ENCODE results near the gene VWA5A.

Gene VWA5A, protein sequence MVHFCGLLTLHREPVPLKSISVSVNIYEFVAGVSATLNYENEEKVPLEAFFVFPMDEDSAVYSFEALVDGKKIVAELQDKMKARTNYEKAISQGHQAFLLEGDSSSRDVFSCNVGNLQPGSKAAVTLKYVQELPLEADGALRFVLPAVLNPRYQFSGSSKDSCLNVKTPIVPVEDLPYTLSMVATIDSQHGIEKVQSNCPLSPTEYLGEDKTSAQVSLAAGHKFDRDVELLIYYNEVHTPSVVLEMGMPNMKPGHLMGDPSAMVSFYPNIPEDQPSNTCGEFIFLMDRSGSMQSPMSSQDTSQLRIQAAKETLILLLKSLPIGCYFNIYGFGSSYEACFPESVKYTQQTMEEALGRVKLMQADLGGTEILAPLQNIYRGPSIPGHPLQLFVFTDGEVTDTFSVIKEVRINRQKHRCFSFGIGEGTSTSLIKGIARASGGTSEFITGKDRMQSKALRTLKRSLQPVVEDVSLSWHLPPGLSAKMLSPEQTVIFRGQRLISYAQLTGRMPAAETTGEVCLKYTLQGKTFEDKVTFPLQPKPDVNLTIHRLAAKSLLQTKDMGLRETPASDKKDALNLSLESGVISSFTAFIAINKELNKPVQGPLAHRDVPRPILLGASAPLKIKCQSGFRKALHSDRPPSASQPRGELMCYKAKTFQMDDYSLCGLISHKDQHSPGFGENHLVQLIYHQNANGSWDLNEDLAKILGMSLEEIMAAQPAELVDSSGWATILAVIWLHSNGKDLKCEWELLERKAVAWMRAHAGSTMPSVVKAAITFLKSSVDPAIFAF

DNA sequence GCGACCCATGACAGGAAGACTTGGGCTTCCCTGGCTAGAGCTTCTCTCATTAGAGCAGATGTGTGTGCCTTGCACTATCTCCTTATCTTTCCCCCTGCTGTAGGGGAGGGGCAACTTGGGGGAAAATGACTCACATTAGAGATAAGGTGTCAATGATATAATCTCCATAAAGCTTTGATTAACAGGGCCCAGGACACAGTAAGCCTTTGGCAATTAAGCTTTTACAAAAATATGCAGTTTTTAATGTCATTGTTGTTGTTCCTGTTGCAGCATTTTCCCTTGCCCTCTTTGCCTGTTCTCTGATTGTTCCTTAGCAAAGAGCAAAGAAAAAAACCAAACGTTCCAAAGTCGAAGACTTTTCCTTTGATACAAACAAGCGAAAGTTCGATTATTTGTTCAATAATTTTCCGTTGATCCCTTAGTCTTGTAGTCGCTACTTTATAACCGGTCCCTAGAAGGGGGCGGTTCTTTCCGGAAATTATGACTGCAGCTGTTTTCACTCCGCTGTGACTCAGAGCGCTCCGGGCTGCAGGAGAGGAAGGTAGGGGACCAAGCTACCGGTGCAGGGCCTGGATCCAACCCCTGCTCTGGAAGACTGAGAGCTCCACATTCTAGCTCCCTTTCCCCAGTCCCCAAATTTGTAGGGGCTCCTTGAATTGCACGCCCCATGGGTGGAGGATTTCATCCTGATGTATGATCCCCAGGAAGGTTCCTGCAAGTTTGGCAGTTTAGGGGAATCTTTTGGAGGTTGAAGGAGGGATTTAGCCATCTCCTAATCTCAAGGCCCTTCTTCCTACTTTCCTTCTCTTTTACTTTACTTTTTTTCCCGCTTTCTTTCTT, at the start of gene VWA5A:
VWA5A (plus strand) TSS at position 509 of the 840 bp plus-strand sequence. CDS start 2,062 bp downstream, outside the sequence.
- peak; percentile 79 to 83 for DNase-seq

DNA sequence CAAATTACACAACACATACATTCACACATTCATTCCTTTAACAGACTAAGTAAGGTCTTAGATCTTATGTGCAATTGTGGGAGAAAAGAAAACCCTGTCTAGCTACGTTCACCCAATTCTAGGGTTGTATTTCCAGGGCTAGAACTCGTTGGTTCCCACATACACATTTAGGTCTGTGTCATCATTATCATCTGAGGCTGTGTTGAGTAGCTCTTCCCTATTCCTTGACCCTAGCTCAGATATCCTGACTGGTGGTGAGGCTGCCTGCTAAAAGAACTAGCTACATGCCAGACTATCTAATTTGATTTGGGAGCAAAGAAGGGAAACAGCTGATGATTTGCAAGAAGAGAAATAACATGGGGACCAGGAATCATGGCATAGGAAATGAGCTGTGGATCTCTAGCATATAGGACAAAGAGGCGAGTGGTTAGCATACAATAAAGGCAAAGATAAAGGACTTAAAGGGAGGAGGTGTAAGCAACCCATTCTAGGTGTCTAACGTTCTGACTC, 46.6 kb upstream of the VWA5A start:
- DNase-seq = no peak

DNA sequence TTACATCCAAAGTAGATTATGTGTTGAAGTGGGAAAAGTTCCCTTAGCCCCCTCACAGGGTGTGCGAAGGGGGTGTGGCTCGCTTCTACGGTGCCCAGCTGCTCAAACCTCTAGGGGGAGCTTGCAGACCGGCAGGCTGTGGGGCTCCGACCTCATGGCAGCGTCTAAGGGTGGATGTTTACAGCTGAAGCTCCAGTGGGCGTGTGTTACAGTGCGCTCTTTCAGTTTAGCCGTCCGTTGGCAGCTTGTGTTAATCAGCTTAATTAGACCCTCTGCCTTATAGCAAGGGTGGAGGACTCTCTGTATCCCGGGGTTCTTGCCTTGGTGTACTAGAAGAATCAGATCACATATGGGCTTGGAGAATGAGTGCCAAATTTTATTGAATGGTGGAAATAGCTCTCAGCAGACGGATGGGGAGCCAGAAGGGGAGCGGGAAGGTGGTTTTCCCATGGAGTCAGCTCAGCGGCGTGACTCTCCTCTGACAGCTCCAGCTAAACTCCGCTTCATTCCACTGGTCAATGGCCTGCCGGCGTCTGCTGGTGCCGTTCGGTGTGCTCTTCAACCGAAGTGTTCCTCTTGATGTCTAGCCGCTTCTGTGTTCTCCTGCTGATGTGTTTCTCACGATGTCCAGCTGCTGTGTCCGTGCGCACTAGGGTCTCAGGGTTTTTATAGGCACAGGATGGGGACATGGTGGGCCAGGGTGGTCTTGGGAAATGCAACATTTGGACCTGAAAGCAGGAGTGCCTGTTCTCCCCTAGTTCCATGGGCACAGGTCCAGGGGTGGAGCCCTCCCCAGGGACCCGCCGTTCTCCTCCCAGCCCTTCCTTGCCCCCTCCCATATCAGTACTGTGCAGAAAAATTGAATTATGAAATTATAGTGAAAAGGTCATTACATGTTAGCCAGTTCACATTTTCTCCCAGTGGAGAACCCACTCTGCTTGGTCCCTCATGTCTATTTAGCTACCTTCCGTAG, 45.5 kb upstream of the VWA5A start:
- peak; percentile 73 to 77 for DNase-seq

DNA sequence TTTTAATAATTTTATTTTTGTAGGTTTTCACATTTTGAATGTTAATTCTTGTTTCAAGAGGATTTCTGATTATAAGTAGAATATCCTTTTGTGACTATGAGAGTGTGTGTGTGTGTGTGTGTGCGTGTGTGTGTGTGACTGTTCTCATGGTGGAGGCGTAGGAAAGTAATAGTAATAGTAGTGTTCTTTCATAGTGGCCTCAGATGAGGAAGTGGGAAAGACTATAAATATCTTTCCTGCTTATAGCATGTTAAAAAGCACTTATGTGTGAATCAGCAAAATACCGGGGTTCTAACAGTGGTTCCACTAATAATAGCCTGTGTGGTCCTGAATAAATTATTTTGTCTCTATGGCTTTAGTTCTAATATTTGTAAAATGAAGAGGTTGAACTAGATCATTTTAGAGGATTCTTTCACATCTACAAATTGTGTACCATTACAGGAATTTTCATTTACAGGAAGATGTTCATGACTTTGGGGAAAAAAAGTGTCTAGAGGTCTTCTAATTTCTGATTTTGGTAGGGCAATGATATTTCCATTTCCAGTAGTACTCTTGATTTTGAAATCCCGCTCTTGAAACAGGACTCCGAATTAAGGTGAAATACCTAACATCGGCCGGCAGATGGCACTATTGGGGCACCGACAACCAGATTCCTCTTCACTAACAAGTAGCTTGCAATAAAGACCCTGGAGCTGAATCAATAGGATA, 44.2 kb upstream of the VWA5A start:
- peak; percentile 74 to 80 for DNase-seq

DNA sequence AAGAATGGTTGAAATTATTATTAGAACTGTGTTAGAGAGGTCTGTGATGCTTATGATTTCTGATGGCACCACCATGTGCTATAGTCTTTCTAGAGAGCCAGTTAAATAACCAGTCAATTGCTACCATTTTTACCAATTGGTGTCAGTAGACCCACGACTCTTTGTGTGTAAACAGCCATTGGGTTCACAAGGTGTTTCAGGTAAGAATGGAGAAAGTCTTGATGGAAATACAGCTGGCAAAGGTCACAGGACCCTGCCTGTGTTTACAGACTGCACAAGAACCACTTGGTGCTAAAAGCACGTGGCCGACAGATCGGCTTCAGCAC, 43.7 kb upstream of the VWA5A start:
- DNase-seq = no peak

DNA sequence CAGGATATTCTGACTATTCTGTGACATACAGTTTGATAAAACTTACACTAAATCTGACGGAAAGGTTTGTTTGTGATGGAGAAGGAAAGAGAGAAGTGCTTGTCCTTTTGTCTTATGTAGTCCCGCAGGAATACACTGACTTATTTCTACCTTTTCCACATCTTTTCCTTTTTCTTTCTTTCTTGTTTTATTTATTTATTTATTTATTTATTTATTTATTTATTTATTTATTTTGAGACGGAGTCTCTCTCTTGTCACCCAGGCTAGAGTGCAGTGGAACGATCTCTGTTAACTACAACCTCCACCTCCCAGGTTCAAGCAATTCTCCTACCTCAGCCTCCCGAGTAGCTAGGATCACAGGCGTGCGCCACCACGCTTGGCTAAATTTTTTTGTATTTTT, 43.1 kb upstream of the VWA5A start:
- no peak for DNase-seq

DNA sequence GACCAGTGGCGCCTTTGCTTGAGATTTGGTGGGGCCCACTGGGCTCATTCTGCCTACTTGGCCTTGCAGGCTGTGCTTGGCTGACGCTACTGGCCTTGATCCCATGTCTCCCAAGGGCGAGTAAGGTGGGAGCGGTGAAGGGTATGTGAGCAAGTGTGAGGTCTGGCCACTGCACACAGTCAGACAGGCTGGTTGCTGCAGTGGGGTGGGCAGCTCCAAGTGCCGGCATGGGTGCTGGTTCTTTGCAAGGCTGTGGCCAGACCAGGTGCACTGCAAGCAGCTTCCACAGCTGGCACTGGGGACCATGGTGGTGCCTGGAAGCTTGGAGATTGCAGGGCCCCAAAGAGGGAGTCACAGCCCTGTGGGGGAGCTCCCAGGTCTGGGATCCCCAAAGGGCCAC, 40.7 kb upstream of the VWA5A start:
- no peak for DNase-seq

DNA sequence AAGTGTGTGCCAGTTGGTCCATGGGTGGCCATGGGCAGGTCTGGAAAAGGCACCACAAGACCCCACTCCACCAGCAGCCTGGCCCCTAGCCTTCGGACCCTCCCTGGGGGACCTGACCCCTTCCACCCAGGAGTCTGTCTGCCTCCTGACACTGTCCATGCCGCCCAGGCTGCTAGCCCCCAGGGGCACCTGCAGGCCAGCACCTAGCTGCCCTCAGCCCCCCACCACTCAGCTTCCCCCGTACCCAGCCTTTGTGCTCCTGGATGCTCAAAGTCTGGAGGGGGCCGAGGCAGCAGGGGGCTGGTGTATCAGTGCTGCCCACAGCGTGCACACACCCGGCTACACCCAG, 39.8 kb upstream of the VWA5A start:
- no peak for DNase-seq

DNA sequence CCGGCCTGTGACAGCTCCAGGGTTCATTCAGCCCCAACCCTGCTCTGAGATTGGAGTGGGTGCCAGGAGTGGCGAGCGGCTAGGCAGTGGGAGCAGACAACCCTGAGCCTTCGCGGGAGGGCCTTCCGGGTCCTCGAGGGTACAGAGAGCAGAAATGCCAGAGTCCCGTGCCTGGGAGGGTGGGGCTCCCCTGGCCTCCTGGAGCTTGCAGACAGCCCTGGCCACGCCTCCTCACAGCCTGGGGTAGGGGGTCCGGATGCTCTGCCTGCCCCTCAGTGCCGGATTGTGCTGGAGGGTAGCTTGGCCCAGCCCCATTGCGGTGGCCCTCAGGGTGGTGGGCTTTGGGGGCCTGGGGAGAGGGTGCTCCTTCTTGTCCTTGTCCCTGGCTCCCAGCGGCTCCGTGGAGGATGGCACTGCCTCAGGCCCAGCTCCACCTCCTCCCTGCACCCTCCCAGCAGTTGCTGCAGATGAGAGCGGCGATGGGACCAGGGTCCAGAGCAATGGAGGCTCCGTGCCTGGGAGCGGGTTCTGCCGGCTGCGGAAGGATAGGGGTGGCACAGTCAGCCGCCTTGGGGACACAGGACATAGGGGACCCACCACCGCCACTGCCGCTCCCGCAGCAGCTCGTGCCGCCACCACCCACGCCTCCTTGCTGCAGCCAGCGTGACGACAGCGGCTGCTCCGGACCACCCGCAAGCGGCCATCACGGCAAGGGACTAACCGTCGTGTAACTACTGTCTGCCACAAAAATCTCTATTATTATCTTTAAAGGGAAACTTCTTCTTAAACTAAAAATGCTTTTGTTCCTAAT, 39.2 kb upstream of the VWA5A start:
- no peak for DNase-seq

DNA sequence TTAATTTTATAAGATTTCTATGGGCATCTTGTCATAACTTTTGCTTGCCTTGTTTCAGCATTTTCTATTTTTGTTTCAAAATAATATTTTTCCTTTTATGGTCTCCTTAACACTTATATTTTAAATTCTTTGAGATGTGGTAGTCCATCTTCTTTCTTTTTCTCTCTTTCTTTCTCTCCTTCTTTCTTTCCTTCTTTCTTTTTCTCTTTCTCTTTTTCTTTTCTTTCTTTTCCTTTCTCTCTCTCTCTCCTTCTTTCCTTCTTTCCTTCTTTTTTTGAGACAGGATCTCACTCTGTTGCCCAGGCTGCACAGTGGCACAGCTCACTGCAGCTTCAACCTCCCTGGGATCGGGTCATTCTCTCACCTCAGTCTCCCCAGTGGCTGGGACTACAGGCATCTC, 38.0 kb upstream of the VWA5A start:
- DNase-seq = no peak

DNA sequence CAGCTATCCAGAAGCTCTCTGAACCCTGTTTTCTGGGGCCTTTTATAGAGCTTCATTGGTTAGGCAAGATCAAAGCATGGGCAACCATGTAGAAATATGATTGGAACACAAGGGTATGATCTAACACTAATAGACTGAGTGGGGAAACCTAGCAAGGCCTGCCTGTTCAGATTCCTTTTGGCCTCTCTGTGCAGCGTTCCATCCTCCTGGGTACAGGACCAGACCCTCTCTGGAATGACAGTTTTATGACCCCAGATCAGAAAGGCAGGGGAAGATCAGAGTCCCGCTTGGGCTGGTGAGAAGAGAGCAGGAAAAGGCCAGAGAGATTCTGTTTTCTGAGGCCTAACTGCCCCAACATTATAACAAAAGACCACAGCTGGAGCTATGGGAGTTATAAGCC, 36.7 kb upstream of the VWA5A start:
- no peak for DNase-seq

DNA sequence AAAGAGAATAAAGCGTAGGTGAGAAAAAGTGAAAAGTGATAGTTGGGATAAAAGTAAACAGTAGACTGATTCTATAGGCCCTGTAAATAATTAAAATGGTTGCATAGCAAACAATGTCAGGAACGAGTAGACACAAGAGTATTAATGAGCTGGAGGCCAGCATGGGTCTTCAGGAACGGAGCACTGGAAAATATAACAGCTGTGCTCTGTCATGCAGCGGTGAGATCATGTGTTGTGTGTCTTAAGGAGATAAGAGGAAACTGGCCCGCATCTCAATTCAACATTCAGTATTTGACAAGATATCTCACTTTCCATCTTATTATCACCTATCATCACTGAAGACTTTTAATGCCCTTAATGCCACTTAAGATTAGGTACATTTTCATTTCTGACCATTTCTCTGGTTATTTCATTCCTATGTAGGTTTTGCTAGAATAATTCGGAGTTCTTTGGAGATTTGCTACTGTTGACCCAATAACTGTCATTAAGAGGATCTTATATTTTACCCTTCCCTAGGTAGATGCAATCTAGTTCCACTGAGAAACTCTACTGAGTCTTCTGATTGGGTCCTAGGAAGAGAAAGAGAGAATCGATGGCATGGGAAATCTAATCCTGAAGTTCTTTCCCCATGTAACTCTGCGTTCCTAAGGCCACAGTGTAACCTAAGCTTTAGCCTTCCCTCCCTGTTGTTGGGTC, 35.5 kb upstream of the VWA5A start:
- DNase-seq = no peak

DNA sequence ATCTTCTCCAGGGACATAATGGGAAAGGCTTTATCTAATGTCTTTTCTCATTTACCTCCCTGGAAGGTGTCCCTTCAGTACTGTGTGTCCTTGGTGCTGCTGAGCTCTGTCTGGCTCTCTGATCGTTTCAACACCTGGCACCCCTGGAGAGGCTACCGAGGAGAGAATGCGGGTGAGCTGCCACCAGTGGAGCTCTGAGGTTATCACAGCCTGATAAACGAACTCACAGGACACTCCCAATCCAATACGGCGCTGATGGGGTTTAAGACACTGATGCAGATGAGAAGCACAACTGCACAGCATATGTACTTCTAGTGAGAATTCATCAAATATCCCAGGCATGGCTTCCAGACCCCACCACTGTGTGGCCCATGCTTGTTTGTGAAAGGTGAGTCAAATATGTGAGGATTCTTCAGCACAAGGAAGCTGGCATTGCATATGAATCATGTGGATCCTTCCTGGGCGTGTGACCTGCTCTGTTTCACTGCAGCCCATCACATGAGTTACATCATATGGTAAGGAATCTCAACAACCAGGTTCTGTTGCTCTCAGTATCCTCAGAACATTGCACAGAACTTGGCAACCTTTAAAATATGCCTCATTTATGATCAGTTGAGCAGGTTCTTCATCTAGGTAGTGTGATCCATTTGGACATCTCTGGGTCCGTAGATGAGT, 34.8 kb upstream of the VWA5A start:
- no peak for DNase-seq

DNA sequence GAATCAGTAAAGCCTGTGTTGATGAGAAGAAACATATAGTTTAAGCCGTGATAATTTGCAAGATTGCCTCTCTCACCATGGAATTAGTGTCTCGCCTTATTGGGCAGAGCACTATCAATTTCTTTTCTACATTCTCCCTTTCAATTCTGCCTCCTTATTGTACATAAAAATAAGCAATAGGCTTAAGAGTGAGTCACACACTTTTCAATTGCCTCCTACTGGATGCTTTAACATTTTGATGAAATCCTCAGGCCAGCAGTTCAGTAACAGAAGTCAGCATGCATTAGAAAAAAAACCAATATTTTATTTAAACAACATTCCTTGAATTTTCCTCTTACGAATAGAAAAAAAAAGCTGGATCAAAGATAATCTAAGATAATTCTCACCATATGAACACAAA, 33.8 kb upstream of the VWA5A start:
- DNase-seq = no peak

DNA sequence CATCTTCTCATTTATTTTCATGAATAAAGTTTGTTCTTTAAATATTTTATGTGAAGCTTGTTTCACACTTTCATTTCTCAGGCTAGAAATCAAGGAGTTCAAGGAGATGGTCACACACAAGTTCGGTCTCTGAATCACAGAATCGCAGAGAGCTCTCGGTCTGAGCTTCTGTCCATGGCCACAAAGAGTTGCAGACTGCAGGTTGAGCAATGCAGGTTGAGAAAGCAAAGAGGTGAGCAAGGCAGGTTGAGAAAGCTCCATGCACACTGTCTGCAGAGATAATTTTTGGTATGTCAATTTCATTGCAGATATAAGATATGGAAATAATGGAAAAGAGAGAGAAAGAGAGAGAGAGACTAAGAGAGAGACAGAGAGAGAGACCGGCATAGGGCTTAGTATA, 32.9 kb upstream of the VWA5A start:
- no peak for DNase-seq

DNA sequence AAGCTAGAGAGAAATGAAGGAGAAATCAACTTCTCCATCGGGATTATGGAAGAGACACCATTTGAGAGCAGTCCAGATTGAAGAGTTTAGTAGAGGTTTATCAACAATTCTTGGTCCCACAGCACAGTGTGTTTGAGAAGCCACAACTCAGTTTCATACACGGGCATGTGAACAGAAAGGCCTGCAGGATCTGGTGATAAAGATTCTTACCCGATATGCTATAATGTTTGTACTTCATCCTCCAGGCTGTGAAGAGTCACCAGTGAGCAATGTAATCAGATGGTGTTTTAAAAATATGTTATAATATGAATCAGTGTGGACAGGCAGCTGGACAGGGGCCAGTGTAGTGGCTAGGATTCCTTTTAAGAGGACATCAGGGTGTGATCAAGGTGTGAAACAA, 29.7 kb upstream of the VWA5A start:
- no peak for DNase-seq

DNA sequence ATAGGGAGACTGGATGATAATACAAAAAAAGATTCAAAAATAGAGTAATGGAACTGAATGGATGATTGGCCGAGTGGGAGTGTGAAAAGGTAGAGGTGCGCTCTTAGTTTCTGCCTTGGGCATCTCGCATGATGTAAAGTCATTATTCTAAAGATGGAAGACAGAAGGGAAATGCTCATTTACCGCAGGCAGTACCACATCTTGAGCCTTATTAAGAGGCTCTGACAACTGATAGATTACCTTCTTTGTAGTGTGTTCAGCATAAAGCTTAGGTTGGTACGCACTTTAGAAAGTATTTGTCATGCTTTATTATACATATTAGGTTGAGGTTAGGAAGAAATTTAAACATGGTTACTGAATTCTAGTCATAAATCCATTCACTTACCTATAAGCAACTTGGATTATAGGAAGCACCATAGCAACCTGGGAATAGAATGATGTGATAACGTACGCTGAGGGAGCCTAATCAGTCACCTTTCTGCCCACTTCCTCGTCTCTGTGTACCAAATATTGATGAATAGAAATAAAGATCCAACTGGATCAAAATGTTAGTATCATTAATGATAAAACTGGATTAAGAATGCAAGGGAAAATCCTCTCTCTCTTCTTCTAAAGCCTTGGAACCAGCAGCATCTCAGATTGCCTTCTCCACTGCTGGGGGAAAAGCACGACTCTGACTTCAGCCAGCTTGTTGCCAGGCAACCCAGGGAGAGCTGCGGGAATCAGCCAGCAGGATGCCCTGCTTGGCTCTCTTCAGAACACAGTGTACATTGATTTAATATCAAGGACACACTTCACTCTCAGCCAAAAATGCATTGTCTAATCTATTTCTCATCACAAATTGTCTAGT, 29.0 kb upstream of the VWA5A start:
- DNase-seq = no peak

DNA sequence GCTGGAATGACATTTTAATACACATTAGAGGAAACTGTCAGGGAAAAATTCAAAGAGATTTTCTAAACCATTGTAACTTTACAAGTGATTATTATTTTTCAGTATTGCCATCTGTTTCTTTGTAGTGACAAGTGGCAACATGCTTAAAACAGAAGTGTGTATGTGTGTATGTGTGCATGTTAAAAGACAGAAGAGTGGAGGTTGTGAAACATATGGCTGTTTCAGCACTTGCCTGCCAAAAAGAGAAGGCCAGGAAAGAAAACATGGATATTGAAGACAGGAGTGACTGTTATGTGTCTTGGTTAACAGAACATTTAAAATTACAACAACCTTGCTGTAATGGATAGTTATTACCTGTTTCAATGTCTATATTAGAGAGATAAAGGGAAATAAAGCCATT, 24.3 kb upstream of the VWA5A start:
- DNase-seq = no peak

Data from Kasumi-1 (cell line).